B cell (primary cell): ENCODE data around the gene MAPK9. TPM values are rescaled to one million over a fixed set of nuclear protein-coding genes. Genes with fewer than 3 reads are reported as not detected.

Experiments
- ATAC-seq: fragments of 200-7000 bp; cut with Tn5 transposase; one replicate; pipeline ENCODE4 v1.10.0; 2021; ENCODE audit warnings: low read depth, mild to moderate bottlenecking, moderate number of reproducible peaks, moderate library complexity
- CTCF ChIA-PET: fragments of 350-600 bp; sonication (Branson Sonifier 250); formaldehyde crosslinking; loops from one replicate; lab custom pipeline; 2021; ENCODE audit warnings: antibody characterized with exemption, inconsistent platforms; lab: Charles Lee
- POLR2A ChIA-PET: fragments of 350-600 bp; sonication (Branson Sonifier 250); formaldehyde crosslinking; loops from one replicate; lab custom pipeline; 2021; ENCODE audit warnings: antibody characterized with exemption; lab: Charles Lee
- DNase-seq: peaks from one replicate; pipeline ENCODE4 v3.0.0; 2013
- H2AFZ ChIP-seq: 2 replicates; pipeline ENCODE4 v1.6.1; 2012; ENCODE audit warnings: mild to moderate bottlenecking, low read depth, low read length; ENCODE audit not compliant: insufficient read depth, poor library complexity, severe bottlenecking
- H3K27ac ChIP-seq, 2 donors: 1 replicate in 1 of 2; 2 replicates in 1 of 2; pipeline ENCODE4 v1.5.1; 2012 to 2013; ENCODE audit warnings: low read length in 2 of 2, mild to moderate bottlenecking in 2 of 2, moderate library complexity in 1 of 2
- H3K27me3 ChIP-seq, 4 experiments: fragments of 200-600 bp in 1 of 4; sonication (generic) in 1 of 4; replicated peaks in 1 of 4; 1 replicate in 2 of 4; 2 replicates in 2 of 4; pipeline versions ENCODE4 v1.6.1 to v1.7.0; 2013 to 2016; ENCODE audit warnings: low read length in 3 of 4, mild to moderate bottlenecking in 2 of 4, mixed read lengths in 1 of 4, moderate library complexity in 1 of 4; ENCODE audit not compliant: insufficient read depth in 4 of 4, control insufficient read depth in 3 of 4; ENCODE audit errors: control extremely low read depth in 1 of 4
- H3K36me3 ChIP-seq, 2 experiments: replicated peaks in 1 of 2; 1 replicate in 1 of 2; 2 replicates in 1 of 2; pipeline versions ENCODE4 v1.6.1 to v1.7.1; 2013; ENCODE audit warnings: low read length in 1 of 2; ENCODE audit not compliant: insufficient read depth in 2 of 2, control insufficient read depth in 1 of 2; ENCODE audit errors: control extremely low read depth in 1 of 2, extremely low read depth in 1 of 2
- H3K4me1 ChIP-seq, 2 donors: fragments of 200-600 bp in 1 of 2; sonication (generic) in 1 of 2; 1 replicate in 1 of 2; 2 replicates in 1 of 2; pipeline versions ENCODE4 v1.5.1 to v1.6.1; 2013 to 2017; ENCODE audit warnings: low read length in 2 of 2; ENCODE audit not compliant: control insufficient read depth in 2 of 2, insufficient read depth in 2 of 2
- H3K4me2 ChIP-seq: replicated peaks from 2 replicates; pipeline ENCODE3; 2012; ENCODE audit warnings: mild to moderate bottlenecking, low read depth, low read length; ENCODE audit not compliant: poor library complexity, severe bottlenecking
- H3K4me3 ChIP-seq, 5 experiments: fragments of 200-600 bp in 1 of 5; sonication (generic) in 1 of 5; 1 replicate in 3 of 5; 2 replicates in 2 of 5; pipeline versions ENCODE4 v1.5.1 to v1.7.0; 2011 to 2016; ENCODE audit warnings: low read length in 4 of 5, mild to moderate bottlenecking in 4 of 5, low read depth in 2 of 5, control low read depth in 1 of 5, moderate library complexity in 1 of 5; ENCODE audit not compliant: insufficient read depth in 1 of 5; ENCODE audit errors: control extremely low read depth in 1 of 5, extremely low read depth in 1 of 5
- H3K79me2 ChIP-seq: fragments of 200-600 bp; sonication (generic); one replicate; pipeline ENCODE4 v1.6.0; 2016; ENCODE audit warnings: low read length; ENCODE audit not compliant: control insufficient read depth, insufficient read depth
- H3K9ac ChIP-seq: fragments of 200-600 bp; sonication (generic); 2 replicates; pipeline ENCODE4 v1.6.1; 2017; ENCODE audit warnings: mild to moderate bottlenecking, low read length, moderate library complexity
- H3K9me3 ChIP-seq, 3 donors: one replicate each; pipeline versions ENCODE4 v1.6.1 to v1.7.1; 2013; ENCODE audit warnings: low read length in 2 of 3; ENCODE audit not compliant: control insufficient read depth in 2 of 3, insufficient read depth in 1 of 3; ENCODE audit errors: control extremely low read depth in 1 of 3
- H4K20me1 ChIP-seq: 2 replicates; pipeline ENCODE4 v1.6.0; 2012; ENCODE audit warnings: mild to moderate bottlenecking, low read length; ENCODE audit not compliant: insufficient read depth, control insufficient read depth, poor library complexity, severe bottlenecking
- H3K27ac Mint-ChIP-seq: one replicate; pipeline ENCODE4 v1.8.0; 2021; ENCODE audit warnings: mixed read lengths
- H3K27me3 Mint-ChIP-seq: one replicate; pipeline ENCODE4 v1.8.0; 2021; ENCODE audit warnings: mixed read lengths
- H3K4me1 Mint-ChIP-seq: one replicate; pipeline ENCODE4 v1.8.0; 2021; ENCODE audit warnings: mixed read lengths
- H3K4me3 Mint-ChIP-seq: one replicate; pipeline ENCODE4 v1.8.0; 2021; ENCODE audit warnings: mixed read lengths
- H3K9me3 Mint-ChIP-seq: one replicate; pipeline ENCODE4 v1.8.0; 2022; ENCODE audit warnings: mixed read lengths; ENCODE audit not compliant: insufficient read depth
- CTCF ChIP-seq: fragments of 200-600 bp; IDR thresholded peaks from one replicate; pipeline ENCODE4 v1.8.0; 2022; ENCODE audit warnings: antibody characterized with exemption, mild to moderate bottlenecking
- EZH2 ChIP-seq: IDR thresholded peaks from 2 replicates; pipeline ENCODE4 v1.6.1; 2012; ENCODE audit warnings: borderline replicate concordance, low read depth, mild to moderate bottlenecking, moderate library complexity, low read length; ENCODE audit not compliant: insufficient read depth, poor library complexity, severe bottlenecking
- WGBS: methylation state at CpG from one replicate; pipeline ENCODE4 v1.1.5; 2013; ENCODE audit warnings: missing lambda C conversion rate; ENCODE audit not compliant: insufficient coverage; 5-methylcytosine and 5-hydroxymethylcytosine counted together
- intact Hi-C: fragments of 100-400 bp; cut with micrococcal nuclease; formaldehyde crosslinking; loops from one replicate; pipeline ENCODE4 v1.10.0; 2022
- polyA plus RNA-seq: library from polyadenylated mRNA; depleted of rRNA; stranded (reverse); fragments of >200 nt; gene quantifications from 2 replicates; pipeline ENCODE4 v1.2.3, GENCODE V29; 2012
- total RNA-seq, 2 donors: library from RNA; stranded (reverse); fragments of 120-200 nt in 1 of 2; gene quantifications; 1 replicate in 1 of 2; 2 replicates in 1 of 2; pipeline versions ENCODE4 v1.2.3 to v1.2.4, GENCODE V29; 2013 to 2022

MAPK9 gene
- total and polyA plus RNA-seq, 2 donors (not counting 1 experiment from before 2014, with no cell fraction given), result 19.7 to 40.4 TPM

DNA sequence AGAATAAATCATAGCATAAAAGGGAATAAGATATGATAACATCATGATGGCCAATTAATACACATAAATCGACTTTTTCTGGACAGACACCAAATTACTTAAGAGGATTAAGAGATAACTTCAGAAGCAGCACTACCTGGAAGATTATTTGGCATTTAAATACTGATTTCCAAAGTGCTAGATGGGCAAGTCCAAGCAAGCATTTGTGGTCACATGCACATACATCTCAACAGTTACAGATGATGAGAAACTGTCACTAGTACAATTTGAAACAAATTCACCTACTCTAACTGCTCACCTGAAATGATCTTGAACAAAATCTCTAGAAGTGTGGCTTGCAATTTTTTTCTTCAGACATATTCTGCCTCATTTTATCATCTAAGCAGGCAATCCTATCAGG is 56.0 kb downstream of the MAPK9 start:
- H3K27me3 ChIP-seq, result no peaks in the 10 kb centered on the region
- H3K4me2 ChIP-seq, result no peak overlapping the region
- no peaks in the 10 kb centered on the region for H4K20me1 ChIP-seq
- H3K36me3 ChIP-seq, result peaks cover 0 to 55% of the 10 kb centered on the region in 2 experiments
- ATAC-seq, result no peak
- H3K4me1 Mint-ChIP-seq, result no peaks in the 10 kb centered on the region
- H3K9ac ChIP-seq, result no peak overlapping the region
- no CpG with 5 or more reads among the region's 1 CpG for WGBS
- peaks cover 4% of the 10 kb centered on the region for H3K9me3 Mint-ChIP-seq
- POLR2A ChIA-PET, result no interaction called here
- no peak overlapping the region for H2AFZ ChIP-seq
- CTCF ChIA-PET, result no interaction called here
- H3K4me1 ChIP-seq, result no peaks in the 10 kb centered on the region
- no peak for DNase-seq
- H3K27ac Mint-ChIP-seq, result no peak overlapping the region
- H3K9me3 ChIP-seq, result peaks cover 0 to 3% (median 0%) of the 10 kb centered on the region in 3 donors
- no peak for TF ChIP-seq EZH2
- no peak for TF ChIP-seq CTCF
- H3K27me3 Mint-ChIP-seq, result no peaks in the 10 kb centered on the region
- intact Hi-C loops, result no loop called here
- H3K79me2 ChIP-seq, result no peaks in the 10 kb centered on the region
- no peak overlapping the region for H3K4me3 Mint-ChIP-seq
- no peak overlapping the region for H3K27ac ChIP-seq
- no peak overlapping the region for H3K4me3 ChIP-seq

DNA sequence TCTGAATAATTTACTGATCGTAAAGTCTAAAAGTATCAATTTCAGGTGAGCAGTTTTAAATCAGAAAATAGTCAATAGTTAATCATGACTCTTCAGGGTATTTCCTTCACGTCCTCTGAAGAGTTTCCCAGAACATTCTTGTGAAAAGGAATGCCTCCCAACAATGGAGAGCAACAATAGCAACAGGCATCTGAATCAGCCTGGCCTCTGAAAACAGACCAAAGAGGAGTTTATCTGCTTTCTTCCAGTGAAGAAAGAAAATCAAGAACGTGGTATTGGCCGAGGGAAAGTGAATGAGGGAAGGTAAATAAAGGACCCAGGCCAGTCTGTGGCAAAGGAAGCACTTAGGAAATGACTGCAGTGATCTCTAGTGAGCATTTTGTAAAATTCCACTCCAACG is 56.8 kb downstream of the MAPK9 start:
- H3K36me3 ChIP-seq, result peaks cover 0 to 47% of the 10 kb centered on the region in 2 experiments
- ChIA-PET POLR2A (no interaction called here), CTCF (no interaction called here)
- H3K9ac ChIP-seq, result no peak overlapping the region
- no peaks in the 10 kb centered on the region for H3K27me3 ChIP-seq
- H3K9me3 Mint-ChIP-seq, result peaks cover 2% of the 10 kb centered on the region
- intact Hi-C loops, result no loop called here
- H3K4me1 ChIP-seq, result no peaks in the 10 kb centered on the region
- no peak for ATAC-seq
- H2AFZ ChIP-seq, result no peak overlapping the region
- H3K4me3 ChIP-seq, result no peak overlapping the region
- H3K4me2 ChIP-seq, result no peak overlapping the region
- H3K9me3 ChIP-seq, result peaks cover 0 to 9% (median 0%) of the 10 kb centered on the region in 3 donors
- no peak overlapping the region for H3K27ac ChIP-seq
- TF ChIP-seq EZH2 (no peak), CTCF (no peak)
- WGBS, result 100% methylated on average over 2 of the region's 5 CpGs
- no peaks in the 10 kb centered on the region for H3K4me1 Mint-ChIP-seq
- H3K27ac Mint-ChIP-seq, result no peak overlapping the region
- H4K20me1 ChIP-seq, result no peaks in the 10 kb centered on the region
- DNase-seq, result no peak
- H3K27me3 Mint-ChIP-seq, result no peaks in the 10 kb centered on the region
- no peaks in the 10 kb centered on the region for H3K79me2 ChIP-seq
- no peak overlapping the region for H3K4me3 Mint-ChIP-seq
